ENCODE results near the gene PPA2.

DNA sequence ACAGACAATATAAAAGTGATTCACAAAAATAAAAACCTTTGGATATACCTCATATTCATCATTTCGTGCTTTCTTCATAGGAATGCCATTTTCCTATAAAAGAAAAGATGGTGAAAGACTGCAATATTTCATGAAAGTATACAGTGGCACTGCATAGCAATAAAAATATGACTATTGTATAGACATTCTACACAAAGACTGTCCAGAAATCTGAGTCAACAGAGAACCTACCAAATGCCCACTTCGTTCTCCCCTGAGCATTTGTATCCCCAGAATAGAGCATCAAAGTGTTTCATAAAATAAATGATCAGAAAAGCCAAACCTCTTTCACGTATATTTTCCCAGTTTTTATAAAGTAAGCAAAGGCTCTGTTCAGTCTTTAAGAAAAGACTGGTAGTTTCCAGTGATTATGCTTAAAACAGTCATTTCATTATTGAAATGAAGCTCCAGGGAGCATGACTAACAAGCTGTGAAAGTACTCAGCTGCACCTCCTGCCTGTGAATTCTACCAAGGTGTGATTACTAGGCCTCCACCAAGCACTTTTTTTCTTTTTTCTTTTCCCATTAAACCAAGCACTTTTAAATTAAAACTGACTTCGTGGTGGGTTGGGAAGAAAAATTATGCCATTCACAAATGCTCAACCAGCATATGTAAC lies 20.2 kb downstream of the PPA2 start:
- TF ChIP-seq, protein P1, sequence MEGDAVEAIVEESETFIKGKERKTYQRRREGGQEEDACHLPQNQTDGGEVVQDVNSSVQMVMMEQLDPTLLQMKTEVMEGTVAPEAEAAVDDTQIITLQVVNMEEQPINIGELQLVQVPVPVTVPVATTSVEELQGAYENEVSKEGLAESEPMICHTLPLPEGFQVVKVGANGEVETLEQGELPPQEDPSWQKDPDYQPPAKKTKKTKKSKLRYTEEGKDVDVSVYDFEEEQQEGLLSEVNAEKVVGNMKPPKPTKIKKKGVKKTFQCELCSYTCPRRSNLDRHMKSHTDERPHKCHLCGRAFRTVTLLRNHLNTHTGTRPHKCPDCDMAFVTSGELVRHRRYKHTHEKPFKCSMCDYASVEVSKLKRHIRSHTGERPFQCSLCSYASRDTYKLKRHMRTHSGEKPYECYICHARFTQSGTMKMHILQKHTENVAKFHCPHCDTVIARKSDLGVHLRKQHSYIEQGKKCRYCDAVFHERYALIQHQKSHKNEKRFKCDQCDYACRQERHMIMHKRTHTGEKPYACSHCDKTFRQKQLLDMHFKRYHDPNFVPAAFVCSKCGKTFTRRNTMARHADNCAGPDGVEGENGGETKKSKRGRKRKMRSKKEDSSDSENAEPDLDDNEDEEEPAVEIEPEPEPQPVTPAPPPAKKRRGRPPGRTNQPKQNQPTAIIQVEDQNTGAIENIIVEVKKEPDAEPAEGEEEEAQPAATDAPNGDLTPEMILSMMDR (IDR thresholded peaks at IDR 0.05), result no peak
- TF ChIP-seq POLR2A (IDR thresholded peaks at IDR 0.05), result no peak

Measured in thyroid gland (tissue), 4 donors.